IMR-90 (cell line): ENCODE results near the gene MIEF2. TPM values are rescaled to one million over a fixed set of nuclear protein-coding genes. Genes with fewer than 3 reads are reported as not detected.

Source experiments
- ATAC-seq: fragments of 200-7000 bp; cut with Tn5 transposase; 2 replicates; pipeline ENCODE4 v1.9.1; 2020; ENCODE audit warnings: low read depth, mild to moderate bottlenecking, moderate library complexity
- BruUV-seq: library from RNA; stranded (reverse); fragments of 400-500 nt; replicated peaks from 2 replicates; lab custom pipeline; 2021; lab: Mats Ljungman, UMichigan
- CTCF ChIA-PET: fragments of 300-600 bp; formaldehyde crosslinking; extraction: SDS; loops from one replicate; lab custom pipeline; 2021; ENCODE audit warnings: antibody characterized with exemption; lab: Yijun Ruan, JAX
- POLR2A ChIA-PET: fragments of 300-600 bp; sonication (Branson Sonifier 250); formaldehyde crosslinking; loops from one replicate; lab custom pipeline; 2022; ENCODE audit warnings: antibody characterized with exemption; ENCODE audit not compliant: unreplicated experiment; lab: Charles Lee
- DNase-seq: peaks from one replicate; pipeline ENCODE4 v3.0.0; 2013
- H2AFZ ChIP-seq: replicated peaks from 2 replicates; pipeline ENCODE3; 2013; ENCODE audit warnings: low read length, mild to moderate bottlenecking; ENCODE audit not compliant: poor library complexity
- H2AK5ac ChIP-seq: 2 replicates; pipeline ENCODE4 v1.6.1; 2013; ENCODE audit warnings: low read depth, low read length, inconsistent platforms
- H2AK9ac ChIP-seq: replicated peaks from 2 replicates; pipeline ENCODE3; 2013; ENCODE audit warnings: mild to moderate bottlenecking, low read depth, low read length, moderate library complexity; ENCODE audit not compliant: poor library complexity
- H2BK120ac ChIP-seq: 2 replicates; pipeline ENCODE4 v1.6.1; 2013; ENCODE audit warnings: low read depth, low read length, inconsistent platforms
- H2BK15ac ChIP-seq: 3 replicates; pipeline ENCODE4 v1.6.1; 2013; ENCODE audit warnings: low read depth, low read length, inconsistent platforms
- H2BK20ac ChIP-seq: 2 replicates; pipeline ENCODE4 v1.6.1; 2013; ENCODE audit warnings: low read depth, mild to moderate bottlenecking, inconsistent platforms, low read length, moderate library complexity
- H2BK5ac ChIP-seq: 2 replicates; pipeline ENCODE4 v1.6.1; 2013; ENCODE audit warnings: mild to moderate bottlenecking, low read depth, low read length, inconsistent platforms; ENCODE audit not compliant: poor library complexity, severe bottlenecking
- H3K14ac ChIP-seq: replicated peaks from 2 replicates; pipeline ENCODE4 v1.6.1; 2013; ENCODE audit warnings: low read depth, low read length, inconsistent platforms
- H3K18ac ChIP-seq: 2 replicates; pipeline ENCODE4 v1.6.1; 2013; ENCODE audit warnings: low read depth, low read length, control low read depth
- H3K23ac ChIP-seq: 2 replicates; pipeline ENCODE4 v1.6.1; 2013; ENCODE audit warnings: low read depth, low read length, inconsistent platforms
- H3K27ac ChIP-seq: 2 replicates; pipeline ENCODE4 v1.5.1; 2013; ENCODE audit warnings: mild to moderate bottlenecking, control low read depth, low read length; ENCODE audit not compliant: insufficient read depth
- H3K27me3 ChIP-seq: 2 replicates; pipeline ENCODE4 v1.6.1; 2013; ENCODE audit warnings: low read length; ENCODE audit not compliant: control insufficient read depth, insufficient read depth
- H3K36me3 ChIP-seq: 2 replicates; pipeline ENCODE4 v1.6.1; 2013; ENCODE audit warnings: low read length, mixed read lengths; ENCODE audit not compliant: control insufficient read depth, insufficient read depth
- H3K4ac ChIP-seq: 2 replicates; pipeline ENCODE4 v1.6.1; 2013; ENCODE audit warnings: low read depth, low read length, inconsistent platforms
- H3K4me1 ChIP-seq: 2 replicates; pipeline ENCODE4 v1.6.1; 2013; ENCODE audit warnings: low read length, mixed read lengths; ENCODE audit not compliant: control insufficient read depth, insufficient read depth
- H3K4me2 ChIP-seq: 2 replicates; pipeline ENCODE4 v1.6.1; 2013; ENCODE audit warnings: low read depth, mild to moderate bottlenecking, control low read depth, low read length, moderate library complexity
- H3K4me3 ChIP-seq: 2 replicates; pipeline ENCODE4 v1.5.1; 2013; ENCODE audit warnings: low read depth, mild to moderate bottlenecking, control low read depth, low read length, moderate library complexity; ENCODE audit not compliant: insufficient read depth
- H3K56ac ChIP-seq: 2 replicates; pipeline ENCODE4 v1.6.1; 2013; ENCODE audit warnings: low read length, inconsistent platforms; ENCODE audit not compliant: insufficient read depth; ENCODE audit errors: extremely low read depth
- H3K79me1 ChIP-seq, 2 experiments: 2 replicates each; pipeline ENCODE4 v1.6.1; 2013; ENCODE audit warnings: low read length in 2 of 2, inconsistent platforms in 1 of 2, low read depth in 1 of 2
- H3K9ac ChIP-seq: 2 replicates; pipeline ENCODE4 v1.6.1; 2013; ENCODE audit warnings: low read depth, low read length, control low read depth
- H3K9me1 ChIP-seq: 2 replicates; pipeline ENCODE4 v1.6.1; 2013; ENCODE audit warnings: low read length, inconsistent platforms; ENCODE audit not compliant: insufficient read depth
- H3K9me3 ChIP-seq: 2 replicates; pipeline ENCODE4 v1.6.1; 2013; ENCODE audit warnings: low read length; ENCODE audit not compliant: control insufficient read depth, insufficient read depth
- H4K20me1 ChIP-seq: 2 replicates; pipeline ENCODE4 v1.6.1; 2013; ENCODE audit warnings: low read length, inconsistent platforms; ENCODE audit not compliant: insufficient read depth
- H4K5ac ChIP-seq: 2 replicates; pipeline ENCODE4 v1.6.1; 2013; ENCODE audit warnings: mild to moderate bottlenecking, low read depth, low read length, control low read depth
- H4K8ac ChIP-seq, 2 experiments: 2 replicates each; pipeline ENCODE4 v1.6.1; 2013; ENCODE audit warnings: low read depth in 2 of 2, low read length in 2 of 2, control low read depth in 1 of 2, inconsistent platforms in 1 of 2
- H4K91ac ChIP-seq: 2 replicates; pipeline ENCODE4 v1.6.1; 2013; ENCODE audit warnings: low read depth, low read length, inconsistent platforms; ENCODE audit not compliant: insufficient read depth
- CEBPB ChIP-seq: IDR thresholded peaks from 2 replicates; pipeline ENCODE4 v1.6.1; 2012; ENCODE audit warnings: low read depth, low read length, improper control_type of control experiment
- CHD1 ChIP-seq: IDR thresholded peaks from 2 replicates; pipeline ENCODE4 v1.6.1; 2012; ENCODE audit warnings: low read depth, low read length, improper control_type of control experiment
- FOS ChIP-seq: fragments of 150-350 bp; IDR thresholded peaks from 2 replicates; pipeline ENCODE4 v1.6.1; 2016; ENCODE audit warnings: low read depth, low read length
- MAZ ChIP-seq: IDR thresholded peaks from 2 replicates; pipeline ENCODE4 v1.6.1; 2012; ENCODE audit warnings: low read depth, mild to moderate bottlenecking, low read length, improper control_type of control experiment, moderate library complexity, borderline replicate concordance
- NFE2L2 ChIP-seq: fragments of 150-350 bp; IDR thresholded peaks from 2 replicates; pipeline ENCODE4 v1.6.1; 2016; ENCODE audit warnings: low read depth, mild to moderate bottlenecking, low read length
- WGBS, 2 experiments: methylation state at CpG; one replicate each; pipeline versions ENCODE4 v1.1.5 to v1.1.7; 2013; ENCODE audit warnings: missing lambda C conversion rate in 2 of 2; ENCODE audit not compliant: insufficient read length in 1 of 2; ENCODE audit errors: extremely low coverage in 2 of 2; 5-methylcytosine and 5-hydroxymethylcytosine counted together
- dilution Hi-C: fragments of 300-500 bp; cut with HindIII; formaldehyde crosslinking; loops from one replicate; pipeline ENCODE4 v1.14.3; 2018; ENCODE audit warnings: low sequenced_read_pairs; ENCODE audit not compliant: unreplicated experiment
- in situ Hi-C: fragments of 300-500 bp; cut with MboI; formaldehyde crosslinking; loops from 3 replicates; pipeline ENCODE4 v1.14.3; 2019; ENCODE audit warnings: low sequenced_read_pairs, inconsistent platforms, mixed read lengths
- intact Hi-C: fragments of 100-400 bp; cut with micrococcal nuclease; formaldehyde crosslinking; loops from 2 replicates; pipeline ENCODE4 v1.10.0; 2022
- polyA plus RNA-seq, 3 experiments: library from polyadenylated mRNA; depleted of rRNA; stranded (reverse); fragments of >200 nt; gene quantifications; 2 replicates each; pipeline ENCODE4 v1.2.3, GENCODE V29; 2012; ENCODE audit warnings: low replicate concordance in 1 of 3
- total RNA-seq: library from RNA; depleted of rRNA; stranded (reverse); fragments of >200 nt; gene quantifications from 2 replicates; pipeline ENCODE4 v1.2.3, GENCODE V29; 2012

The MIEF2 gene
- total and polyA plus RNA-seq, 2 of the 4 experiments (the other 2 are of a cell fraction), result 9.1 to 26.6 TPM

DNA sequence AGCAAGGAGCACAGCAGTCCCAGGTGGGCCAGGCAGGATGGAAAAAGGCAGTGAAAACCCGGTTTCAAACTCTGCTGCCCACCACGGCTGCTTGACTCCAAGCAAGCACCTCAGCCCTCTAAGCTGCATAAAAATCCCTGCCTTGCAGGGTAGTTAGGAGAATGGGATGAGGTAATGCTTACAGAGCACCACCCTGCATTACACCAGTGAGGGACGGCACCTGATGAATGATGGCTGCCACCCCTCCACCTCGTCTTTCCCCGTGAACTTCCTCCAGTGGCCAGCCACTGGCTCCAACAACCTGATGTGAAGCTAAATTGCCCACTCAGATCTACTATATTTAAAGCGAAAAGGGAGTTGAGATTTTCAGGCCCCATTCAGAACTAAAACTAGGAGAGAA is 21.3 kb downstream of the MIEF2 start:
- intact Hi-C loops, result no loop called here
- no peaks in the 10 kb centered on the region for H3K9me3 ChIP-seq
- ChIA-PET CTCF (no interaction called here), POLR2A (no interaction called here)
- H3K23ac ChIP-seq, result no peak overlapping the region
- no peak overlapping the region for H2BK5ac ChIP-seq
- H3K56ac ChIP-seq, result no peak overlapping the region
- no peaks in the 10 kb centered on the region for H3K27me3 ChIP-seq
- H3K79me1 ChIP-seq, result peaks cover 7 to 19% of the 10 kb centered on the region in 2 experiments
- dilution Hi-C loops, result no loop called here
- TF ChIP-seq CEBPB (no peak), MAZ (no peak), FOS (no peak), CHD1 (no peak), NFE2L2 (no peak)
- H3K9me1 ChIP-seq, result peaks cover 9% of the 10 kb centered on the region; the same call in 1 of the 2 replicates
- H4K91ac ChIP-seq, result no peak overlapping the region
- H3K27ac ChIP-seq, result no peak overlapping the region
- no peak overlapping the region for H2AFZ ChIP-seq
- no peak overlapping the region for H2BK15ac ChIP-seq
- no peak overlapping the region for H4K8ac ChIP-seq
- H3K18ac ChIP-seq, result no peak overlapping the region
- no peak overlapping the region for H4K5ac ChIP-seq
- in situ Hi-C loops, result no loop called here
- H3K36me3 ChIP-seq, result peaks cover 57% of the 10 kb centered on the region
- H2AK5ac ChIP-seq, result no peak overlapping the region
- ATAC-seq (no peak), DNase-seq (no peak)
- H3K4me3 ChIP-seq, result no peak overlapping the region
- no peak overlapping the region for H2BK20ac ChIP-seq
- no TSS peak for BruUV-seq
- H3K4me2 ChIP-seq, result no peak overlapping the region
- H3K4ac ChIP-seq, result no peak overlapping the region
- H3K4me1 ChIP-seq, result peaks cover 6% of the 10 kb centered on the region; the same call in 1 of the 2 replicates
- no CpG with 5 or more reads among the region's 6 CpGs for WGBS, 2 experiments
- no peak overlapping the region for H3K9ac ChIP-seq
- no peaks in the 10 kb centered on the region; the same call in 1 of the 2 replicates for H4K20me1 ChIP-seq
- H2AK9ac ChIP-seq, result no peak overlapping the region
- H3K14ac ChIP-seq, result no peak overlapping the region
- H2BK120ac ChIP-seq, result no peak overlapping the region
